D721Med (cell line): ENCODE data around the gene ACSM3.
"Not testable (repeated sequence)": the region's sequence is repeated elsewhere in the genome, so short reads cannot be mapped to it uniquely, and the experiment has no call there.

Experiments used
- DNase-seq: peaks from one replicate; pipeline ENCODE4 v3.0.0; 2011; ENCODE audit warnings: low spot score; ENCODE audit not compliant: insufficient read length
- FAIRE-seq: peaks from 2 replicates; lab custom pipeline; 2011; peaks lifted over from hg19 to GRCh38; lab: Jason Lieb, UNC
- CTCF ChIP-seq: IDR thresholded peaks from 2 replicates; pipeline ENCODE4 v1.5.1; 2012; ENCODE audit warnings: mild to moderate bottlenecking, control low read depth; ENCODE audit not compliant: insufficient read depth; ENCODE audit errors: missing control alignments

Gene ACSM3, protein sequence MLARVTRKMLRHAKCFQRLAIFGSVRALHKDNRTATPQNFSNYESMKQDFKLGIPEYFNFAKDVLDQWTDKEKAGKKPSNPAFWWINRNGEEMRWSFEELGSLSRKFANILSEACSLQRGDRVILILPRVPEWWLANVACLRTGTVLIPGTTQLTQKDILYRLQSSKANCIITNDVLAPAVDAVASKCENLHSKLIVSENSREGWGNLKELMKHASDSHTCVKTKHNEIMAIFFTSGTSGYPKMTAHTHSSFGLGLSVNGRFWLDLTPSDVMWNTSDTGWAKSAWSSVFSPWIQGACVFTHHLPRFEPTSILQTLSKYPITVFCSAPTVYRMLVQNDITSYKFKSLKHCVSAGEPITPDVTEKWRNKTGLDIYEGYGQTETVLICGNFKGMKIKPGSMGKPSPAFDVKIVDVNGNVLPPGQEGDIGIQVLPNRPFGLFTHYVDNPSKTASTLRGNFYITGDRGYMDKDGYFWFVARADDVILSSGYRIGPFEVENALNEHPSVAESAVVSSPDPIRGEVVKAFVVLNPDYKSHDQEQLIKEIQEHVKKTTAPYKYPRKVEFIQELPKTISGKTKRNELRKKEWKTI

DNA sequence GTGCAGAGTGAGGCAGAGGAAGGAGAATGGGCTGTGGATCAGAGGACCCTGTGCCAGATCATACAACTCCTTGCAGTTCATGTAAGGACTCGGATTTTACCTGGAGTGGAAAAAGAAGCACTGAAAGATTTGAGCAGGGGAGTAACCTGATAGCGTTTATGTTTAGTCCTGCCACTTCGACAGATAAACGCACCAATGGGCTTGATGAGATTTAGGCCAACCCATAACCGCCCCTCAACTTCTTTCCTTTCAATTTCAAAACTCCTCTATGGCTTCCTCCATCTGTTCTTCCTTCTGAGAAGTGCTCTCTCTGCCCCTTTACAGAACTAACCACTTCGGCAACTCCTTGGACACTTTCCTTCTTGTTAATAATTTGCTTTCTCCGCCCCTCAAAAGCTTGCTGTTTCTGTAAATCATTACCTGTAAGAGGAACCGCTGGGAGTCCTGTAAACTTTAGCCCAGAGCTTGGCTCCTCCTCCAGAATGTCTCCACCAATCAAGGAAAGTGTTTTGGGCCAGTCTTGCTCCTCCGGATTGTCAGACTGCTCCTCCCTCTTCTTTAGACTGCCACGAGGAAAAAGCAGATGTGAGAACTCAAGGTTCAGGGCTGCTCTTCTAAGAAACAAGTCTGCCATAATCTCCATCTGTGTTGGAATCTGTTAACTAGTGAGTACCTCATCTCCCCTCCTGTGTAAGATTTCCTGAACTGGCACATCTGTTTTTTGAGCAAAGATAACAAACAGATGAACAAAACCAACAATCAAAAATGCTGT, at the start of gene ACSM3:
Gene ACSM3, plus strand, starts transcription at position 554 of the 772 bp plus-strand sequence. CDS start 6,021 bp downstream, outside the sequence.
- no peak for TF ChIP-seq CTCF
- FAIRE-seq (no peak), DNase-seq (no peak)

DNA sequence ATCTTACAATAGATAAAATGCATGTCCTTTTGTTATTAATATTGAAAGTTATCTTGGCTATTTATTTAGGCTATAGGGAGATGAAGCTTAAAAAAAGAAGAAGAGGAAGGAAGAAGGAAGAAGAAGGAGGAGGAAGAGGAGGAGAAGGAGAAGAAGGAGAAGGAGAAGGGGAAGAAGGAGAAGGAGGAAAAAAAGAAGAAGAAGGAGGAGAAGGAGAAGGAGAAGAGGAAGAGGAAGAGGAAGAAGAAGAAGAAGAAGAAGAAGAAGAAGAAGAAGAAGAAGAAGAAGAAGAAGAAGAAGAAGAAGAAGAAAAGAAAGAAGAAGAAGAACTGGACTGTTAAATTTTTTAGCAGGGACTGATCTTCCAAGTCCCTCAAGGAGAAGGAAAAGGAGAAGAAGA, 46.1 kb upstream of the ACSM3 start:
- not testable (repeated sequence) for DNase-seq, FAIRE-seq

- no peak for TF ChIP-seq CTCF
- DNase-seq (no peak), FAIRE-seq (no peak)
Observed at GRCh38 chr16:20720251-20720650, 43.6 kb upstream of the ACSM3 start.

DNA sequence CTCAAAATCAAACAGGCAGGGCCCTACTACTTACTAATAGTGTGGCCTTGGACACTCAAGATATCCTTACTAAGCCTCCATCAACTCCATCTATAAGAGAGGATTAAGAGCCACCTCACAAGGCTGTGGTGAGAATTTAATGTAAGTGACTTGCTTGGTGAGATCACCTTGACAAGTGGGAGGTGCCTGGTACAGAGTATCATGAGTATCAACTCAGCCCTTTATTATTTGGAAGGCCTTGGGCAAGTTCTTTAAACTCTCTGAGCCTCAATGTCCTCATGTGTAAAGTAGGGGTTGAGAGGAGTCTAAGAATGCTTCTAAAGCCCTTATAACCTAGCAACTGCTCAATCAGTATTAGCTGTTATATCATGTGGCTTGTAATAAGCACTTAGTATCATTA, 37.2 kb upstream of the ACSM3 start:
- DNase-seq (no peak), FAIRE-seq (no peak)
- no peak for TF ChIP-seq CTCF

- no peak for TF ChIP-seq CTCF
- DNase-seq (no peak), FAIRE-seq (no peak)
Observed at GRCh38 chr16:20727181-20727580, 36.6 kb upstream of the ACSM3 start.

DNA sequence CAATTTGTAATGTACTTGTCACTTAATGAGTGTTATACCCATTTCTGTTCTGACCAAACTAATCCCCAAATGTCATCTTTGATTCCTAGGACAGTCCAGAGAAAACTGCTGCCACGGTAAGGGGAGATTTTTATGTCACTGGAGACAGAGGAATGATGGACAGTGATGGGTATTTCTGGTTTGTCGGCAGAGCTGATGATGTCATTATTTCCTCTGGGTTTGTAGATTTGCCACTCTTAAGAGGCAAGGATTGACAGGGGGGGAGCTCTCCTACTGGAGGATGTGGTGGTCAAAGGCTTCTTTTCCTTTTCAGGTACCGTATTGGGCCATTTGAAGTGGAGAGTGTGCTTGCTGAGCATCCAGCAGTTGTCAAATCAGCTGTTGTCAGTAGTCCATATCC, 34.7 kb upstream of the ACSM3 start:
- no peak for TF ChIP-seq CTCF
- FAIRE-seq (no peak), DNase-seq (no peak)

DNA sequence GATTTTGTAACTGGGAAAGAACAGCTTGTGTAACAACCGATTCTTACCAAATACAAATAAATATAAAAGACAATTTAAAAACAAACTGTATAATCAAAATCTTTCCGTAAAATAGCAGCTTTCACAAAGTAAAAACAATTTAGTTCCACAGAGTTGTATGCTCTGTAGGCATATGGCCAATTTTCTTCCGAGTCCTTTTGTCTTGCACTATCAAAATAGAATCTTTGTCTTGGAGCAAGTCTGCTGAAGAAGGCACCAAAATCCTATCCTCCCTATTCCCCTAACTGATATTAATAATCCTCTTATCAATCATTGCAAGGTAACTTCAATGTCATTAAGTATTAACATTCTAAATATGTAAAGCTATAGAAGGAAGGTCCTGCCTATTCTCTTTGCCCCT, 29.8 kb upstream of the ACSM3 start:
- DNase-seq (no peak), FAIRE-seq (no peak)
- no peak for TF ChIP-seq CTCF
